GM21825 (cell line): ENCODE results near the gene FAM83D.

Experiments used
- ATAC-seq: cut with Tn5 transposase; IDR thresholded peaks from one replicate; pipeline ENCODE4 v1.9.1; 2021; ENCODE audit warnings: mild to moderate bottlenecking, moderate library complexity; ENCODE audit not compliant: unreplicated experiment

The FAM83D gene

GRCh38 chr20:38997622-38998021, 71.4 kb downstream of the FAM83D start:
- peak; percentile 80 for ATAC-seq

DNA sequence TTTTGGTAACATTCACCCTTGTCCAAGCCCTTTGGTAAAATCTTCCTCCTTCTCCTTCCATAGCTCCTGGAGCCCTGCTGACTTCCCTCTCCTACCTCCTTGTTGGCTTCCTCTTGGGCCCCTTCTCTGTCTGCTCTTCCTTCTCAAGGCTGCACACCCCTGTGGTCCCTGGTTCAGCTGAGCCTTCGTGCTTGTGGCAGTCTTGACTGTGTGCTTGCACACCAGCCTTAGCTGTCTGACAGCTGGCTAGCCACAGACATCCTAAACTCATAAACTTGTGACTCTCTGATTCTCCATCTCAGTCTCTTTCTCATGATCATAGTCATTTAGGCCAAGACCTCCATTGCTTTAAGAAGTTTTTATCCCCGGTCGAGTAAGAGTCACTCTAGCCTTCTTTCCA, 73.0 kb downstream of the FAM83D start:
- ATAC-seq: no peak

GRCh38 chr20:38999965-39000910, 74.0 kb downstream of the FAM83D start:
- ATAC-seq: no peak
